Caki2 (cell line): ENCODE results near the gene PCSK9. TPM values are rescaled to one million over a fixed set of nuclear protein-coding genes. Genes with fewer than 3 reads are reported as not detected.
"Not testable (repeated sequence)": the region's sequence is repeated elsewhere in the genome, so short reads cannot be mapped to it uniquely, and the experiment has no call there.

Experiments used
- DNase-seq: peaks from one replicate; pipeline ENCODE4 v3.0.0-alpha.2; 2015; ENCODE audit warnings: low read depth
- in situ Hi-C: cut with HindIII; loops from 2 replicates; pipeline ENCODE4 v1.10.0; 2016; ENCODE audit warnings: low sequenced_read_pairs, low pct_unique_long_range_greater_than_20kb, mixed read lengths
- total RNA-seq: library from RNA; depleted of rRNA; stranded (reverse); fragments of >200 nt; shearing (Covaris generic); gene quantifications from 2 replicates; pipeline ENCODE4 v1.2.3, GENCODE V29; 2014; ENCODE audit warnings: low replicate concordance; rRNA removed

The PCSK9 gene
- total RNA-seq, 1 experiment from 2014 or later = not detected

GRCh38 chr1:55092475-55092874, 53.1 kb downstream of the PCSK9 start:
- in situ Hi-C loops = no loop called here

GRCh38 chr1:55095095-55095494, 55.7 kb downstream of the PCSK9 start:
- in situ Hi-C loops = no loop called here

More at GRCh38 chr1:55092475-55092874, 53.1 kb downstream of the PCSK9 start:
- no peak for DNase-seq

GRCh38 chr1:55103891-55104290, 64.5 kb downstream of the PCSK9 start:
- no peak for DNase-seq
- in situ Hi-C loops = no loop called here

More at GRCh38 chr1:55095095-55095494, 55.7 kb downstream of the PCSK9 start:
- no peak for DNase-seq

GRCh38 chr1:55107101-55107500, 67.8 kb downstream of the PCSK9 start:
- in situ Hi-C loops = no loop called here
- DNase-seq = no peak

- in situ Hi-C loops, DNase-seq: not testable (repeated sequence)
These were observed 69.7 kb downstream of the PCSK9 start for GRCh38 chr1:55109005-55109404.

Other genes starting within 250 kb of the PCSK9 start
- not detected in 2 replicates for gene TTC22, start 238.2 kb upstream of the PCSK9 start, total RNA-seq
- gene DHCR24, start 152.4 kb upstream of the PCSK9 start, total RNA-seq = 275 and 305 TPM in 2 replicates
- 2.2 TPM in 1 of 2 replicates, not detected in the other for gene TMEM61, start 58.9 kb upstream of the PCSK9 start, total RNA-seq
- not detected in 2 replicates for gene BSND, start 40.6 kb upstream of the PCSK9 start, total RNA-seq
- gene USP24, start 175.8 kb downstream of the PCSK9 start, total RNA-seq = 10.7 and 13.0 TPM in 2 replicates